Upper lobe of left lung (tissue), 4 donors: ENCODE results near the gene TPM2.

Source experiments
- CTCF ChIP-seq, 6 experiments: fragments of 450-650 bp in 4 of 6; fragments of 200-600 bp in 2 of 6; sonication (generic) in 2 of 6; IDR thresholded peaks; one replicate each; pipeline ENCODE4 v1.5.1; 2016 to 2019; ENCODE audit warnings: antibody characterized with exemption in 6 of 6
- POLR2A ChIP-seq, 4 donors: fragments of 450-650 bp; IDR thresholded peaks; one replicate each; pipeline ENCODE4 v1.5.1; 2016 to 2017; ENCODE audit warnings: antibody characterized with exemption in 4 of 4, mild to moderate bottlenecking in 2 of 4
- POLR2AphosphoS5 ChIP-seq, 2 donors: sonication (generic); formaldehyde crosslinking; IDR thresholded peaks; one replicate each; pipeline ENCODE4 v1.5.1; 2017; ENCODE audit warnings: antibody characterized with exemption in 2 of 2

GRCh38 chr9:35682051-35682450 lies 7.7 kb downstream of the TPM2 start:
- no peak for TF ChIP-seq CTCF (IDR thresholded peaks at IDR 0.05)
- TF ChIP-seq POLR2AphosphoS5 (IDR thresholded peaks at IDR 0.05) = no peak
- TF ChIP-seq POLR2A (IDR thresholded peaks at IDR 0.05) = no peak
